ENCODE data around the gene PEX13. TPM values are rescaled to one million over a fixed set of nuclear protein-coding genes. Genes with fewer than 3 reads are reported as not detected.

The PEX13 gene
- total RNA-seq, 1 donor from 2014 or later: 28.8 TPM

DNA sequence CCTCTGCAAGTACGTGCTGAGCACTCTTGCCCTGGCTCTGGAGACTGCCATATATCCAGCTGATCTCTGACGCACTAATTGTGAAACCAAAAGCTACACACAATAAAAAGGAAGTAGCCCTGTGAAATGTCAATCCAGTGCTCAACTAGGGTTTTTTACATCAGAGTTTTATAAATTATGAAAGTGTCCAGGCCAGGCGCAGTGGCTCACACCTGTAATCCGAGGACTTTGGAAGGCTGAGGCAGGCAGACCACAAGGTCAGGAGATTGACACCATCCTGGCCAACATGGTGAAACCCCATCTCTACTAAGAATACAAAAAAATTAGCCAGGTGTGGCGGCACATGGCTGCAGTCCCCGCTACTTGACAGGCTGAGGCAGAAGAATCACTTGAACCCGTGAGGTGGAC, 24.5 kb upstream of the PEX13 start:
- Histone ChIP-seq H4K20me1 (ENCODE audit: insufficient read depth, low read length) (no peaks in the 10 kb centered on the region), H2AFZ (ENCODE audit: low read depth, low read length) (no peak overlapping the region), H3K27me3 (ENCODE audit: insufficient read depth, low read length) (no peaks in the 10 kb centered on the region), H3K79me2 (ENCODE audit: insufficient read depth, low read length) (no peaks in the 10 kb centered on the region), H3K9ac (ENCODE audit: low read length) (no peak overlapping the region), H3K36me3 (ENCODE audit: insufficient read depth, low read length) (no peaks in the 10 kb centered on the region), H3K9me3 (ENCODE audit: insufficient read depth, low read depth, low read length) (no peaks in the 10 kb centered on the region), H3K4me1 (ENCODE audit: insufficient read depth, low read length) (no peaks in the 10 kb centered on the region), H3K27ac (ENCODE audit: low read depth, low read length) (no peak overlapping the region), H3K4me3 (ENCODE audit: insufficient read depth, low read depth, low read length) (no peak overlapping the region), H3K4me2 (ENCODE audit: low read length) (no peak overlapping the region)
- no peaks in the 10 kb centered on the region for H3K27me3 Mint-ChIP-seq (ENCODE audit: low read depth, unreplicated experiment)
- H3K27ac Mint-ChIP-seq (ENCODE audit: unreplicated experiment): no peak overlapping the region
- H3K4me3 Mint-ChIP-seq (ENCODE audit: unreplicated experiment): no peak overlapping the region
- no peaks in the 10 kb centered on the region for H3K4me1 Mint-ChIP-seq (ENCODE audit: low read depth, unreplicated experiment)
- H3K9me3 Mint-ChIP-seq (ENCODE audit: unreplicated experiment): peaks cover 16% of the 10 kb centered on the region
- TF ChIP-seq, protein P1, sequence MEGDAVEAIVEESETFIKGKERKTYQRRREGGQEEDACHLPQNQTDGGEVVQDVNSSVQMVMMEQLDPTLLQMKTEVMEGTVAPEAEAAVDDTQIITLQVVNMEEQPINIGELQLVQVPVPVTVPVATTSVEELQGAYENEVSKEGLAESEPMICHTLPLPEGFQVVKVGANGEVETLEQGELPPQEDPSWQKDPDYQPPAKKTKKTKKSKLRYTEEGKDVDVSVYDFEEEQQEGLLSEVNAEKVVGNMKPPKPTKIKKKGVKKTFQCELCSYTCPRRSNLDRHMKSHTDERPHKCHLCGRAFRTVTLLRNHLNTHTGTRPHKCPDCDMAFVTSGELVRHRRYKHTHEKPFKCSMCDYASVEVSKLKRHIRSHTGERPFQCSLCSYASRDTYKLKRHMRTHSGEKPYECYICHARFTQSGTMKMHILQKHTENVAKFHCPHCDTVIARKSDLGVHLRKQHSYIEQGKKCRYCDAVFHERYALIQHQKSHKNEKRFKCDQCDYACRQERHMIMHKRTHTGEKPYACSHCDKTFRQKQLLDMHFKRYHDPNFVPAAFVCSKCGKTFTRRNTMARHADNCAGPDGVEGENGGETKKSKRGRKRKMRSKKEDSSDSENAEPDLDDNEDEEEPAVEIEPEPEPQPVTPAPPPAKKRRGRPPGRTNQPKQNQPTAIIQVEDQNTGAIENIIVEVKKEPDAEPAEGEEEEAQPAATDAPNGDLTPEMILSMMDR (IDR thresholded peaks at IDR 0.05; ENCODE audit: insufficient read depth, low read depth, low read length): no peak
- no peak for TF ChIP-seq EZH2 (IDR thresholded peaks at IDR 0.05; ENCODE audit: insufficient read depth, low read length)
- no peak for DNase-seq (ENCODE audit: low read depth)
- no peak for FAIRE-seq
- peaks cover 18% of the 10 kb centered on the region for H3K36me3 Mint-ChIP-seq (ENCODE audit: low read depth, unreplicated experiment)

DNA sequence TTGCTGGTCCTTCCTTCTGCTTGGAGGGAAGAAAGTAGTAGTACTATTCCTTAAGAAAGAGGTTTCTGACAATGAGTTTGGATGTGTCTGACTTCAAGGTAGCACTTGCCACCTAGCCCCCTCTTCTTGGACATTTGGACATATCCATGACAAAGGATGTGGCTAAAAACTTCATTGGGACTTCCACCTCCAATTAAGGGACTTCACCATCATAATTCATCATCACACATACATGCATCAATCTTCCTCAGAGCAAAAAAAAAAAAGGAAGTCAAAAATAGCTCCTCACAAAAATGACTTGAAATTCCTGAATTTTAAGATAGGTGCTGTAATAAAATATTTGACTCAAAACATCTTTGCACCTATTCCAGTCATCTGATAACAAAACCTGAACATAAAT, 23.4 kb upstream of the PEX13 start:
- Mint-ChIP-seq H3K27ac (ENCODE audit: unreplicated experiment) (no peak overlapping the region), H3K9me3 (ENCODE audit: unreplicated experiment) (peaks cover 16% of the 10 kb centered on the region), H3K4me3 (ENCODE audit: unreplicated experiment) (no peak overlapping the region), H3K36me3 (ENCODE audit: low read depth, unreplicated experiment) (peaks cover 18% of the 10 kb centered on the region), H3K4me1 (ENCODE audit: low read depth, unreplicated experiment) (no peaks in the 10 kb centered on the region), H3K27me3 (ENCODE audit: low read depth, unreplicated experiment) (no peaks in the 10 kb centered on the region)
- DNase-seq (ENCODE audit: low read depth): no peak
- Histone ChIP-seq H3K79me2 (ENCODE audit: insufficient read depth, low read length) (no peaks in the 10 kb centered on the region), H3K9ac (ENCODE audit: low read length) (no peak overlapping the region), H3K4me2 (ENCODE audit: low read length) (no peak overlapping the region), H3K4me1 (ENCODE audit: insufficient read depth, low read length) (no peaks in the 10 kb centered on the region), H4K20me1 (ENCODE audit: insufficient read depth, low read length) (no peaks in the 10 kb centered on the region), H3K27me3 (ENCODE audit: insufficient read depth, low read length) (no peaks in the 10 kb centered on the region), H3K27ac (ENCODE audit: low read depth, low read length) (no peak overlapping the region), H3K4me3 (ENCODE audit: insufficient read depth, low read depth, low read length) (no peak overlapping the region), H3K36me3 (ENCODE audit: insufficient read depth, low read length) (no peaks in the 10 kb centered on the region), H2AFZ (ENCODE audit: low read depth, low read length) (no peak overlapping the region), H3K9me3 (ENCODE audit: insufficient read depth, low read depth, low read length) (no peaks in the 10 kb centered on the region)
- FAIRE-seq: no peak
- TF ChIP-seq, protein P1 (IDR thresholded peaks at IDR 0.05; ENCODE audit: insufficient read depth, low read depth, low read length): no peak
- no peak for TF ChIP-seq EZH2 (IDR thresholded peaks at IDR 0.05; ENCODE audit: insufficient read depth, low read length)

DNA sequence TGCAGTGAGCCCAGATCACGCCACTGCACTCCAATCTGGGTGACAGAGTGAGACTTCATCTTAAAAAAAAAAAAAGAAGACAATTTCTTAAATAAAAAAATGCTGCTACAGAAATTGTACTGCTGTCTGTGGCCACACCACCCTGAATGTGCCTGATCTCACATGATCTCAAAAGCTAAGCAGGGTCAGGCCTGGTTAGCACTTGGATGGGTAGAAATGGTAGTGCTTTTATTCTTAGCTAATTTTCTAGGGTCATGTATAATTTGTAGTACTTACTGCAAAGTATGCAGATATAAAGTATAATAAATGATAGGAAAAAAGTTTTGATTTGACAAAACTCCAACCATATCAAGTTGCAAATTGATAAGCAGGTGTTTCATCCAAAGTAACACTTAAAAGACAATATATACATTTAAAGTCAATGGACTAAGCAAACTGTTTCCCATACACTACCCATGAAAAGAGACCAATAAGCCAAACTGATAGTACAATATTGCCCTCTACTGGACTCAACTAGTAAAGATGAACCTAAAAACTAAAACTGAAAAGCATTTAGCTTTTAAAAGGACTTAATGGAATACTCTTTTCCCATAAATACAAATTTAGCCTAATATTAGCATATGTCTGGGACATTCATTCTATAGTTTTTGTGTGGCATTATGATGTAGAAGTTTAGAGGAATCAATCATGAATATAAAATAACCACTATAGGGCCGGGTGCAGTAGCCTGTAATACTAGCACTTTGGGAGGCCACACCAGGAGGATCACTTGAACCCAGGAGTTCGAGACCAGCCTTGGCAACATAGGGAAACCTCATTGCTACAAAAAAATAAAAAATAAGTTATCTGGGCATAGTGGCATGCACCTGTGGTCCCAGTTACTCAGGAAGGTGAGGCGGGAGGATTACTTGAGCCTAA, 18.6 kb upstream of the PEX13 start:
- no peaks in the 10 kb centered on the region for H3K27me3 Mint-ChIP-seq (ENCODE audit: low read depth, unreplicated experiment)
- Histone ChIP-seq H3K4me3 (ENCODE audit: insufficient read depth, low read depth, low read length) (no peak overlapping the region), H3K36me3 (ENCODE audit: insufficient read depth, low read length) (no peaks in the 10 kb centered on the region), H4K20me1 (ENCODE audit: insufficient read depth, low read length) (no peaks in the 10 kb centered on the region), H3K4me2 (ENCODE audit: low read length) (no peak overlapping the region), H3K9ac (ENCODE audit: low read length) (no peak overlapping the region), H3K79me2 (ENCODE audit: insufficient read depth, low read length) (no peaks in the 10 kb centered on the region), H3K27me3 (ENCODE audit: insufficient read depth, low read length) (no peaks in the 10 kb centered on the region), H3K9me3 (ENCODE audit: insufficient read depth, low read depth, low read length) (no peaks in the 10 kb centered on the region), H3K27ac (ENCODE audit: low read depth, low read length) (no peak overlapping the region), H2AFZ (ENCODE audit: low read depth, low read length) (no peak overlapping the region), H3K4me1 (ENCODE audit: insufficient read depth, low read length) (no peaks in the 10 kb centered on the region)
- peaks cover 4% of the 10 kb centered on the region for H3K36me3 Mint-ChIP-seq (ENCODE audit: low read depth, unreplicated experiment)
- no peaks in the 10 kb centered on the region for H3K9me3 Mint-ChIP-seq (ENCODE audit: unreplicated experiment)
- H3K4me1 Mint-ChIP-seq (ENCODE audit: low read depth, unreplicated experiment): no peaks in the 10 kb centered on the region
- DNase-seq (ENCODE audit: low read depth) (no peak), FAIRE-seq (peak; percentile 45)
- no peak overlapping the region for H3K27ac Mint-ChIP-seq (ENCODE audit: unreplicated experiment)
- no peak overlapping the region for H3K4me3 Mint-ChIP-seq (ENCODE audit: unreplicated experiment)
- no peak for TF ChIP-seq EZH2 (IDR thresholded peaks at IDR 0.05; ENCODE audit: insufficient read depth, low read length)
- TF ChIP-seq, protein P1 (IDR thresholded peaks at IDR 0.05; ENCODE audit: insufficient read depth, low read depth, low read length): peak; percentile 50
